ENCODE data around the gene PANX3. TPM values are rescaled to one million over a fixed set of nuclear protein-coding genes. Genes with fewer than 3 reads are reported as not detected.

The PANX3 gene
- polyA plus RNA-seq, 2 of the 4 experiments (the other 2 are of a cell fraction) = not detected

GRCh38 chr11:124584681-124585372 is 26.4 kb upstream of the PANX3 start:
- no peak for DNase-seq (ENCODE audit: low read depth in 1 of 2, low spot score in 1 of 2)
- 5% methylated on average over 4 of the region's 4 CpGs for WGBS (ENCODE audit: missing lambda C conversion rate)
- POLR2A ChIA-PET = interaction anchor here (0.7 kb wide), 1 partner anchor 173 kb away, joined by 3 read pairs; no protein-coding TSS in a partner anchor
- no peaks in the 10 kb centered on the region for H3K9me3 ChIP-seq
- H3K4me1 ChIP-seq = no peaks in the 10 kb centered on the region
- CTCF ChIA-PET = interaction anchor here (0.9 to 2.7 kb wide), 9 partner anchors 9 to 513 kb away, joined by 3 to 12 read pairs (median 4); no protein-coding TSS in a partner anchor
- no peak overlapping the region for H3K27ac ChIP-seq
- FAIRE-seq = no peak
- H3K4me2 ChIP-seq = no peak overlapping the region
- no peak for TF ChIP-seq KDM1A (IDR thresholded peaks at IDR 0.05; ENCODE audit: low read depth)
- no peak for TF ChIP-seq PHF8 (IDR thresholded peaks at IDR 0.05; ENCODE audit: borderline replicate concordance, low read depth)
- no peak for TF ChIP-seq TP53 (CRISPR knock-in tag; IDR thresholded peaks at IDR 0.05)
- TF ChIP-seq POLR2AphosphoS2 (conservative IDR thresholded peaks at IDR 0.05; ENCODE audit: low read length) = no peak
- no peak for TF ChIP-seq BHLHE40 (IDR thresholded peaks at IDR 0.05; ENCODE audit: low read depth, low read length)
- TF ChIP-seq HEYL (CRISPR knock-in tag; IDR thresholded peaks at IDR 0.05) = no peak
- no peak for TF ChIP-seq SREBF2 (IDR thresholded peaks at IDR 0.05)
- TF ChIP-seq REST (IDR thresholded peaks at IDR 0.05) = no peak
- TF ChIP-seq NPAS2 (CRISPR knock-in tag; IDR thresholded peaks at IDR 0.05; ENCODE audit: borderline replicate concordance) = no peak
- TF ChIP-seq RAD21 (conservative IDR thresholded peaks at IDR 0.05 in 1 of 2, IDR thresholded peaks at IDR 0.05 in 1 of 2) = no peak
- TF ChIP-seq FOSB (CRISPR knock-in tag; IDR thresholded peaks at IDR 0.05) = no peak
- no peak for TF ChIP-seq HMGXB4 (CRISPR knock-in tag; IDR thresholded peaks at IDR 0.05; ENCODE audit: borderline replicate concordance)
- no peak for TF ChIP-seq CHD2 (IDR thresholded peaks at IDR 0.05; ENCODE audit: low read length, partially characterized antibody)
- no peak for TF ChIP-seq USF2 (IDR thresholded peaks at IDR 0.05)
- TF ChIP-seq SMC3 (IDR thresholded peaks at IDR 0.05) = no peak
- TF ChIP-seq RCOR1 (IDR thresholded peaks at IDR 0.05; ENCODE audit: low read depth, low read length) = no peak
- no peak for TF ChIP-seq RARB (CRISPR knock-in tag; IDR thresholded peaks at IDR 0.05)
- no peak for TF ChIP-seq ZSCAN20 (CRISPR knock-in tag; IDR thresholded peaks at IDR 0.05)
- no peak overlapping the region for H3K4me3 ChIP-seq
- ATAC-seq = no peak

- no peaks in the 10 kb centered on the region for H3K4me1 ChIP-seq
- DNase-seq (ENCODE audit: low read depth in 1 of 2, low spot score in 1 of 2) (peak; percentile 2 to 50), ATAC-seq (peak in 1 of 2 experiments; percentile 70; a peak in 3 of 6 replicates), FAIRE-seq (no peak)
- CTCF ChIA-PET = interaction anchor here (1.0 to 2.7 kb wide), 8 partner anchors 9 to 515 kb away, joined by 3 to 12 read pairs (median 4); partner anchors contain the start of genes OR8B12 and OR8B4
- POLR2A ChIA-PET = no interaction called here
- no peak overlapping the region for H3K4me2 ChIP-seq
- H3K9me3 ChIP-seq = no peaks in the 10 kb centered on the region
- 0% methylated on average over 3 of the region's 3 CpGs for WGBS (ENCODE audit: missing lambda C conversion rate)
- H3K27ac ChIP-seq = no peak overlapping the region
- no peak overlapping the region for H3K4me3 ChIP-seq
- TF ChIP-seq ELK1 (IDR thresholded peaks at IDR 0.05; ENCODE audit: low read depth, low read length) = no peak
- TF ChIP-seq POLR2A (IDR thresholded peaks at IDR 0.05; ENCODE audit: low read length) = no peak
- no peak for TF ChIP-seq HMGXB4 (CRISPR knock-in tag; IDR thresholded peaks at IDR 0.05; ENCODE audit: borderline replicate concordance)
- no peak for TF ChIP-seq EP300 (IDR thresholded peaks at IDR 0.05)
- TF ChIP-seq BCL3 (IDR thresholded peaks at IDR 0.05) = no peak
- TF ChIP-seq HOXB13 (CRISPR knock-in tag; IDR thresholded peaks at IDR 0.05; ENCODE audit: low read depth) = no peak
- TF ChIP-seq CHD4 (IDR thresholded peaks at IDR 0.05; ENCODE audit: borderline replicate concordance) = no peak
- no peak for TF ChIP-seq POLR2AphosphoS2 (conservative IDR thresholded peaks at IDR 0.05; ENCODE audit: low read length)
- TF ChIP-seq ZC3H11A (IDR thresholded peaks at IDR 0.05) = no peak
- no peak for TF ChIP-seq TP53 (CRISPR knock-in tag; IDR thresholded peaks at IDR 0.05)
These were observed 24.9 kb upstream of the PANX3 start for GRCh38 chr11:124586238-124586860.
